Osteoblast (primary cell): ENCODE measurements around the gene ZMYM5. TPM values are rescaled to one million over a fixed set of nuclear protein-coding genes. Genes with fewer than 3 reads are reported as not detected.

ENCODE experiments used
- DNase-seq: peaks from one replicate; pipeline ENCODE4 v3.0.0; 2011; ENCODE audit warnings: low spot score, mixed read lengths; ENCODE audit not compliant: insufficient read length; ENCODE audit errors: missing footprints
- H2AFZ ChIP-seq: 2 replicates; pipeline ENCODE4 v1.6.0; 2011; ENCODE audit warnings: mild to moderate bottlenecking, low read length
- H3K27ac ChIP-seq: 2 replicates; pipeline ENCODE4 v1.5.1; 2011; ENCODE audit warnings: mild to moderate bottlenecking, low read depth, low read length, moderate library complexity
- H3K27me3 ChIP-seq: 2 replicates; pipeline ENCODE4 v1.6.0; 2012; ENCODE audit warnings: mild to moderate bottlenecking, control low read depth, inconsistent platforms, low read length, moderate library complexity; ENCODE audit not compliant: insufficient read depth
- H3K36me3 ChIP-seq: 2 replicates; pipeline ENCODE4 v1.5.1; 2011; ENCODE audit warnings: mild to moderate bottlenecking, low read length, control low read depth, moderate library complexity; ENCODE audit not compliant: insufficient read depth
- H3K4me1 ChIP-seq: 2 replicates; pipeline ENCODE4 v1.5.1; 2011; ENCODE audit warnings: mild to moderate bottlenecking, low read length, control low read depth, moderate library complexity; ENCODE audit not compliant: insufficient read depth
- H3K4me2 ChIP-seq: 2 replicates; pipeline ENCODE4 v1.6.0; 2011; ENCODE audit warnings: mild to moderate bottlenecking, low read length; ENCODE audit not compliant: insufficient read depth
- H3K4me3 ChIP-seq: fragments of 200-600 bp; sonication (generic); 3 replicates; pipeline ENCODE4 v1.5.1; 2012; ENCODE audit warnings: mild to moderate bottlenecking, low read length, inconsistent platforms; ENCODE audit not compliant: insufficient read depth
- H3K79me2 ChIP-seq: 2 replicates; pipeline ENCODE4 v1.6.0; 2012; ENCODE audit warnings: mild to moderate bottlenecking, low read length, control low read depth, inconsistent platforms; ENCODE audit not compliant: insufficient read depth
- H3K9me3 ChIP-seq: 2 replicates; pipeline ENCODE4 v1.5.1; 2011; ENCODE audit warnings: low read depth, low read length, control low read depth
- H4K20me1 ChIP-seq: 2 replicates; pipeline ENCODE4 v1.6.0; 2012; ENCODE audit warnings: mild to moderate bottlenecking, low read length, control low read depth; ENCODE audit not compliant: insufficient read depth
- total RNA-seq: library from RNA; depleted of rRNA; stranded (reverse); fragments of >200 nt; gene quantifications from 2 replicates; pipeline ENCODE4 v1.2.3, GENCODE V29; 2012
- TF ChIP-seq, protein P1 (sequence below): IDR thresholded peaks from 2 replicates; pipeline ENCODE4 v1.5.1; 2011; ENCODE audit warnings: mild to moderate bottlenecking, low read depth, low read length, moderate library complexity; ENCODE audit errors: extremely low read depth

Gene ZMYM5
- total RNA-seq, 1 donor = 22.8 TPM

DNA sequence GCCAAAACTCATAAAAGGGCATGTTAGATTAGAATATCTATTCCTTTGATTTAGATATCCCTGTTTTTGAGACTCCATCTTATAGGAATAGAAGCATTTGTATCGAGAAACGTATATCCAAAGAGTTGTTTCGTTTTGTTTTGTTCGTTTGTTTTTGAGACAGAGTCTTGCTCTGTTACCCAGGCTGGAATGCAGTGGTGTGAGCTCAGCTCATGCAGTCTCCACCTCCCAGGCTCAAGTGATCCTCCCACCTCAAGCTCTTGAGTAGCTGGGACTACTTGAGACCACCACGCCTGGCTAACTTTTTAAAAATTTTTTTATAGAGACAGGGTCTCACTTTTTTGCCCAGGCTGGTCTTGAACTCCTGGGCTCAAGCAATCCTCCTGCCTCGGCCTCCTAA, 26.6 kb upstream of the ZMYM5 start:
- no peak overlapping the region for H3K4me2 ChIP-seq
- H3K79me2 ChIP-seq = no peaks in the 10 kb centered on the region
- TF ChIP-seq, protein P1, sequence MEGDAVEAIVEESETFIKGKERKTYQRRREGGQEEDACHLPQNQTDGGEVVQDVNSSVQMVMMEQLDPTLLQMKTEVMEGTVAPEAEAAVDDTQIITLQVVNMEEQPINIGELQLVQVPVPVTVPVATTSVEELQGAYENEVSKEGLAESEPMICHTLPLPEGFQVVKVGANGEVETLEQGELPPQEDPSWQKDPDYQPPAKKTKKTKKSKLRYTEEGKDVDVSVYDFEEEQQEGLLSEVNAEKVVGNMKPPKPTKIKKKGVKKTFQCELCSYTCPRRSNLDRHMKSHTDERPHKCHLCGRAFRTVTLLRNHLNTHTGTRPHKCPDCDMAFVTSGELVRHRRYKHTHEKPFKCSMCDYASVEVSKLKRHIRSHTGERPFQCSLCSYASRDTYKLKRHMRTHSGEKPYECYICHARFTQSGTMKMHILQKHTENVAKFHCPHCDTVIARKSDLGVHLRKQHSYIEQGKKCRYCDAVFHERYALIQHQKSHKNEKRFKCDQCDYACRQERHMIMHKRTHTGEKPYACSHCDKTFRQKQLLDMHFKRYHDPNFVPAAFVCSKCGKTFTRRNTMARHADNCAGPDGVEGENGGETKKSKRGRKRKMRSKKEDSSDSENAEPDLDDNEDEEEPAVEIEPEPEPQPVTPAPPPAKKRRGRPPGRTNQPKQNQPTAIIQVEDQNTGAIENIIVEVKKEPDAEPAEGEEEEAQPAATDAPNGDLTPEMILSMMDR = no peak
- H3K36me3 ChIP-seq = no peaks in the 10 kb centered on the region
- H3K4me3 ChIP-seq = no peak overlapping the region
- no peak for DNase-seq
- no peaks in the 10 kb centered on the region for H3K4me1 ChIP-seq
- no peak overlapping the region for H2AFZ ChIP-seq
- no peak overlapping the region for H3K27ac ChIP-seq
- no peaks in the 10 kb centered on the region for H3K27me3 ChIP-seq
- H3K9me3 ChIP-seq = no peaks in the 10 kb centered on the region
- H4K20me1 ChIP-seq = no peaks in the 10 kb centered on the region

DNA sequence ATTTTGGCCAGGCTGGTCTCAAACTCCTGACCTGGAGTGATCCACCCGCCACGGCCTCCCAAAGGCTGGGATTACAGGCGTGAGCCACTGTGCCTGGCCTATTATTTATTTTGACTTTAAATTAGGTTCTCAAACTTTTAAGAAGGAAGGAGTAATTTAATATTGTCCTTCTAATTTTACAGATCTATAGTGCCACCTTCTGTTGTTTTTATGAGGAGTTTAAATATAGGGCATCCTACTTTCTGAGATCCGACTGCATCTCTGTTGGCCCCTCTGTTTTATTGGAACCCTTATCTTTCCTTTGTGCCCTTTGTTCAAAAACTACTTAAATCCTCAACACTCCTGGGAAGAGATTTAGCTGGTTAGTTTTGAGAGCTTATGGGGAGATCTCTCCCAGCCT, 25.4 kb upstream of the ZMYM5 start:
- no peaks in the 10 kb centered on the region for H4K20me1 ChIP-seq

DNA sequence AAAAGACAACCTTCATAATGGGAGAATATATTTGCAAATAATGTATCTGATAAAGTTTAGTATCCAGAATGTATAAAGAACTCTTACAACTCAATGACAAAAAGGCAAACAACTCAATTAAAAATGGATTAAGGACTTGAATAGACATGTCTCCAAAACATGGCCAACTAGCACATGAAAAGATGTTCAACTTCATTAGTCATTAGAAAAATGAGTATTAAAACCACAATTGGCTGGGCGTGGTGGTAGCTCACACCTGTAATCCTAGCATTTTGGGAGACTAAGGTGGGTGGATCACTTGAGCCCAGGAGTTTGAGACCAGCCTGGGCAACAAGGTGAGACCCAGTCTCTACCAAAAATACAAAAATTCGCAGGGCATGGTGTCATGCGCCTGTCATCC, 18.8 kb upstream of the ZMYM5 start:
- no peak overlapping the region for H3K27ac ChIP-seq
- no peaks in the 10 kb centered on the region for H3K36me3 ChIP-seq

More for the DNA sequence above, 25.4 kb upstream of the ZMYM5 start:
- DNase-seq = peak; percentile 29
- Histone ChIP-seq H3K27ac (no peak overlapping the region), H3K27me3 (no peaks in the 10 kb centered on the region), H3K4me3 (no peak overlapping the region), H2AFZ (no peak overlapping the region), H3K4me1 (no peaks in the 10 kb centered on the region), H3K9me3 (no peaks in the 10 kb centered on the region), H3K4me2 (no peak overlapping the region), H3K79me2 (no peaks in the 10 kb centered on the region), H3K36me3 (no peaks in the 10 kb centered on the region)
- TF ChIP-seq, protein P1 = peak; percentile 30

DNA sequence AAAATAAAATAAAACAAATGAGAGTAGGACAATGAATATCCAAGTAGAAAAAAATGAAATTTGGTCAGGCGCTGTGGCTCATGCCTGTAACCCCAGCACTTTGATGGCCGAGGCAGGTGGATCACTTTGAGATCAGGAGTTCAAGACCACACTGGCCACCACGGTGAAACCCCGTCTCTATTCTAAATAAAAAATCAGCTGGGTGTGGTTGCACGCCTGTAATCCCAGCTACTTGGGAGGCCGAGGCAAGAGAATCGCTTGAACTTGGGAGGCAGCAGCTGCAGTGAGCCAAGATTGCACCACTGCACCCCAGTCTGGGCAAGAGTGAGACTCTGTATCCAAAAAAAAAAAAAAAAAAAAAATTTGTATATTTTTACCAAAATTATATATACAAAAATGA, 18.2 kb upstream of the ZMYM5 start:
- Histone ChIP-seq H3K27me3 (no peaks in the 10 kb centered on the region), H4K20me1 (no peaks in the 10 kb centered on the region), H3K9me3 (no peaks in the 10 kb centered on the region), H3K4me2 (no peak overlapping the region), H3K36me3 (no peaks in the 10 kb centered on the region), H3K27ac (no peak overlapping the region), H3K79me2 (no peaks in the 10 kb centered on the region), H3K4me1 (no peaks in the 10 kb centered on the region), H2AFZ (no peak overlapping the region), H3K4me3 (no peak overlapping the region)
- DNase-seq = no peak
- TF ChIP-seq, protein P1 = no peak

More for the DNA sequence above, 18.8 kb upstream of the ZMYM5 start:
- Histone ChIP-seq H4K20me1 (no peaks in the 10 kb centered on the region), H3K4me2 (no peak overlapping the region), H3K4me1 (no peaks in the 10 kb centered on the region), H3K79me2 (no peaks in the 10 kb centered on the region), H3K4me3 (no peak overlapping the region), H2AFZ (no peak overlapping the region), H3K27me3 (no peaks in the 10 kb centered on the region), H3K9me3 (no peaks in the 10 kb centered on the region)
- TF ChIP-seq, protein P1 = no peak
- DNase-seq = peak; percentile 17
